Progenitor cell of endocrine pancreas (in vitro differentiated cells): Measurements from ENCODE around the gene CYP2A7. TPM values are rescaled to one million over a fixed set of nuclear protein-coding genes. Genes with fewer than 3 reads are reported as not detected.
"Not testable (repeated sequence)": the region's sequence is repeated elsewhere in the genome, so short reads cannot be mapped to it uniquely, and the experiment has no call there.

Experiments used
- DNase-seq: peaks from one replicate; pipeline ENCODE4 v3.0.0; 2021; ENCODE audit warnings: low spot score; ENCODE audit not compliant: unreplicated experiment
- H3K27ac Mint-ChIP-seq: 2 replicates; pipeline ENCODE4 v1.8.0; 2021; ENCODE audit warnings: mild to moderate bottlenecking, moderate library complexity, mixed read lengths
- H3K27me3 Mint-ChIP-seq: 2 replicates; pipeline ENCODE4 v1.8.0; 2021; ENCODE audit warnings: mixed read lengths
- H3K36me3 Mint-ChIP-seq: 2 replicates; pipeline ENCODE4 v1.8.0; 2022; ENCODE audit warnings: mixed read lengths; ENCODE audit not compliant: insufficient read depth
- H3K4me1 Mint-ChIP-seq: 2 replicates; pipeline ENCODE4 v1.8.0; 2021; ENCODE audit warnings: low read depth, mixed read lengths
- H3K4me3 Mint-ChIP-seq: 2 replicates; pipeline ENCODE4 v1.8.0; 2021; ENCODE audit warnings: low read depth, mild to moderate bottlenecking, moderate library complexity, mixed read lengths
- H3K9me3 Mint-ChIP-seq: 2 replicates; pipeline ENCODE4 v1.8.0; 2021; ENCODE audit warnings: low read depth, mixed read lengths
- CTCF ChIP-seq: fragments of 200-600 bp; sonication (generic); IDR thresholded peaks from one replicate; pipeline ENCODE4 v1.5.0; 2021; ENCODE audit warnings: antibody characterized with exemption, mild to moderate bottlenecking; ENCODE audit not compliant: unreplicated experiment
- total RNA-seq: library from RNA; stranded (reverse); gene quantifications from 2 replicates; pipeline ENCODE4 v1.2.1, GENCODE V29; 2021

The CYP2A7 gene
- total RNA-seq, 1 donor from 2014 or later = not detected

GRCh38 chr19:40846722-40847121, 35.3 kb downstream of the CYP2A7 start:
- H3K36me3 Mint-ChIP-seq, DNase-seq, H3K9me3 Mint-ChIP-seq, H3K4me1 Mint-ChIP-seq, H3K27ac Mint-ChIP-seq, H3K4me3 Mint-ChIP-seq: not testable (repeated sequence)
- H3K27me3 Mint-ChIP-seq = peaks cover 71% of the 10 kb centered on the region

- H3K4me1 Mint-ChIP-seq, H3K27ac Mint-ChIP-seq, H3K36me3 Mint-ChIP-seq, H3K9me3 Mint-ChIP-seq, DNase-seq: not testable (repeated sequence)
- Mint-ChIP-seq H3K27me3 (peaks cover 61% of the 10 kb centered on the region), H3K4me3 (peak overlapping the region; percentile 68)
Measured at GRCh38 chr19:40843653-40844052, 38.4 kb downstream of the CYP2A7 start.

GRCh38 chr19:40842997-40843652, 38.9 kb downstream of the CYP2A7 start:
- H3K9me3 Mint-ChIP-seq, H3K36me3 Mint-ChIP-seq, DNase-seq, H3K4me1 Mint-ChIP-seq, H3K27ac Mint-ChIP-seq: not testable (repeated sequence)
- H3K27me3 Mint-ChIP-seq = peaks cover 56% of the 10 kb centered on the region
- peak overlapping the region; percentile 68 for H3K4me3 Mint-ChIP-seq

GRCh38 chr19:40842012-40842411, 40.0 kb downstream of the CYP2A7 start:
- not testable (repeated sequence) for H3K4me1 Mint-ChIP-seq, DNase-seq, H3K4me3 Mint-ChIP-seq, H3K36me3 Mint-ChIP-seq, H3K27ac Mint-ChIP-seq, H3K9me3 Mint-ChIP-seq
- H3K27me3 Mint-ChIP-seq = peaks cover 44% of the 10 kb centered on the region

- peaks cover 18% of the 10 kb centered on the region for H3K27me3 Mint-ChIP-seq
- not testable (repeated sequence) for H3K36me3 Mint-ChIP-seq, H3K4me1 Mint-ChIP-seq
Measured at GRCh38 chr19:40838477-40838876, 43.6 kb downstream of the CYP2A7 start.

GRCh38 chr19:40836754-40837429, 45.1 kb downstream of the CYP2A7 start:
- no peaks in the 10 kb centered on the region for H3K9me3 Mint-ChIP-seq
- H3K27me3 Mint-ChIP-seq = peaks cover 18% of the 10 kb centered on the region
- no peak for TF ChIP-seq CTCF
- no peak overlapping the region for H3K4me3 Mint-ChIP-seq
- no peak for DNase-seq
- H3K4me1 Mint-ChIP-seq = peaks cover 6% of the 10 kb centered on the region
- no peaks in the 10 kb centered on the region for H3K36me3 Mint-ChIP-seq
- H3K27ac Mint-ChIP-seq = no peak overlapping the region

More at GRCh38 chr19:40838477-40838876, 43.6 kb downstream of the CYP2A7 start:
- not testable (repeated sequence) for H3K4me3 Mint-ChIP-seq, H3K27ac Mint-ChIP-seq, H3K9me3 Mint-ChIP-seq, DNase-seq

- H3K27me3 Mint-ChIP-seq, DNase-seq, H3K4me3 Mint-ChIP-seq, H3K4me1 Mint-ChIP-seq, H3K9me3 Mint-ChIP-seq, H3K36me3 Mint-ChIP-seq: not testable (repeated sequence)
- peak overlapping the region; percentile 46 for H3K27ac Mint-ChIP-seq
Measured at GRCh38 chr19:40833728-40834533, 48.1 kb downstream of the CYP2A7 start.

- not testable (repeated sequence) for DNase-seq, H3K36me3 Mint-ChIP-seq, H3K4me1 Mint-ChIP-seq, H3K27me3 Mint-ChIP-seq, H3K9me3 Mint-ChIP-seq, H3K4me3 Mint-ChIP-seq
- peak overlapping the region; percentile 1 for H3K27ac Mint-ChIP-seq
Measured at GRCh38 chr19:40832431-40832790, 49.6 kb downstream of the CYP2A7 start.
